Neuron (in vitro differentiated cells): Measurements from ENCODE around the gene MEMO1.

ENCODE experiments used
- H2AFZ ChIP-seq: one replicate; pipeline ENCODE4 v1.6.1; 2013; ENCODE audit warnings: low read depth, mild to moderate bottlenecking, inconsistent platforms, low read length, moderate library complexity
- H3K27me3 ChIP-seq: one replicate; pipeline ENCODE4 v1.6.1; 2013; ENCODE audit warnings: low read length; ENCODE audit not compliant: insufficient read depth
- H3K36me3 ChIP-seq: one replicate; pipeline ENCODE4 v1.6.1; 2013; ENCODE audit warnings: low read length; ENCODE audit not compliant: insufficient read depth
- H3K4me1 ChIP-seq: one replicate; pipeline ENCODE4 v1.6.1; 2013; ENCODE audit warnings: low read length; ENCODE audit not compliant: insufficient read depth
- H3K4me3 ChIP-seq: 2 replicates; pipeline ENCODE4 v1.5.1; 2013; ENCODE audit warnings: mild to moderate bottlenecking, low read length, moderate library complexity
- H3K9me3 ChIP-seq: one replicate; pipeline ENCODE4 v1.6.1; 2013; ENCODE audit warnings: low read length

Gene MEMO1

DNA sequence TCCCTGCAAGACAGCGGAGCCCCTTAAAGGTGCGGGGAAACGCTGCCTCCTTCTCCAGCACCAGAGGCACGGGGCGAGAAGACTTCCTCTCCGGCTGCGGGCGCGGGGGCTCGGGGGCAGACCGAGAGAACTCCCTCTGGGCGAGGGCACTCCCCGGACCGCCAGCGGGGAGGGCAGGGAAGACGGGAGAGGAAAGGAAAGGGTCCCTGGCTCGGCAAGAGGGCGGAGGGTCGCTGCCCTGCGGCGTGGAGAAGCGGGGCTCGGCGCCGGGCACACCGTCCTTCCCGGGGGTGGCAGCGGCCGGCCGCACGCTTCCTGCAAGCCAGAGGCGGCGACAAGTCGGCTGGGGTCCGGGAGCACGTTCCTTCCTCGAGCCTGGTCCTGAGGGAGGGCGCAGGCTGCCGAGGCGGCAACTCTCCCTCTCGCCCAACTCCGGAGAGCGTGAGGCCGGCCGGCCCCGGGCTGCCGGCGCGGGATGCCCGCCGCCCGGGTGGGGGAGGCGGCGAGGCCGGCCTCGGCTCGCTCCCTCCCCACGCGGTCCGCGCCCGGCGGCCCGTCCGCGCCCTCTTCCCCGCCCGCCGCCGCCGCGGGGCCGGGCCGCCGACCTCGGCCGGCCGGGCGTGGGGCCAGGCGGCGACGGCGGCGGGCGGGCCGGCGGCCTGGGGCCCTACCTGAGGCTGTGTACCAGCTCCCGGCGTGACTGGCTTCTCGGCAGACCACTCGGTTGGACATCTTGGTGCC, 1.1 kb downstream of the MEMO1 start:
- H3K36me3 ChIP-seq: peaks cover 3% of the 10 kb centered on the region
- H2AFZ ChIP-seq: no peak overlapping the region
- no peaks in the 10 kb centered on the region for H3K9me3 ChIP-seq
- H3K27me3 ChIP-seq: no peaks in the 10 kb centered on the region
- H3K4me1 ChIP-seq: peaks cover 20% of the 10 kb centered on the region
- peak overlapping the region; percentile 78 for H3K4me3 ChIP-seq

DNA sequence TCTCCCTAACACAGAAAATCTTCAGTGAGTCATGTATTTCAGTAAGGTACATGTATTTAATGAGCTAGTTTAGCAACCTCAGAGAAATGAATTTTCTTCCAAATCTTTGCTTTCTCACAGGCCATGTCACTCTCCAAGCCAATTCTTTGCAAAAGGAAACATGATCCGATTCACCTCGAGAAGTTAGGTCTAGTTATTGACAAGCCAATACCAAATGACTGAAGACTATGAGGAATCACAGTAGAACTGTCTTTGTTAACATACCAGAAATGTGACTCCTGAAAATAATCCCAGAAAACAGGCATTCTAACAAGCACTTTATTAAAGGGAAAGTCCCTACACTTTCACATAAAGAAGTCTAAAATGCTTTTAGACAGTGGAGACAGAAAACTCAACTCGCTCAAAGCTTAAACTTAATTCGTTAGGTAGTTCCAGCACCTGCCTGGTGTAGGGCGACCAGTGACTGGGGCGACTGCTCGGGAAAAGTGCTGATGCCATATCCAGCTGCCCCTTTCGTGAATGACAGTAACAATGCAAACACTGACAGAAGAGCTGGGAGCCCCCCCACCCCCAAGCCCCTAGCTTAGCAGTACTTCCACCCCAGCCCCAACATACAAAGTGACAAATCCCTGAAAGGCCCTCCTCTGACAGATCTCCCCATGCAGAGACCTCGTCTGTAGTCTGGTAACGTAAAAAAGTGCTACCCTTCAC, 1.8 kb downstream of the MEMO1 start:
- Histone ChIP-seq H3K9me3 (no peaks in the 10 kb centered on the region), H3K4me1 (peaks cover 20% of the 10 kb centered on the region), H3K27me3 (no peaks in the 10 kb centered on the region), H3K36me3 (peaks cover 3% of the 10 kb centered on the region), H2AFZ (no peak overlapping the region), H3K4me3 (peak overlapping the region; percentile 78)

DNA sequence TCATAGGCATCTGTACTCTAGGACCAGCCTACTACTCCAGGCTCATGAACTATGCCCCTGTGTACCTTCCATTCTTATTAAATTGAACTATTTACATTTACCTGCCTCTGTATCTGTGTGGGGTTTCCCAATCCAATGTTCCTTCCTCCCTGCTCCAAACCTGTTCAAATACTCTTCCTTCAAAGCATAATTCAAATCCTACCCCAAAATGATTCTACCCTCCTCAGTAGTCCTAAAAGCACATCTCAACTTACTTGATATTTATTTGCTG, 3.8 kb downstream of the MEMO1 start:
- H3K27me3 ChIP-seq: no peaks in the 10 kb centered on the region
- H3K9me3 ChIP-seq: no peaks in the 10 kb centered on the region
- no peak overlapping the region for H3K4me3 ChIP-seq
- no peak overlapping the region for H2AFZ ChIP-seq
- H3K4me1 ChIP-seq: peaks cover 10% of the 10 kb centered on the region
- H3K36me3 ChIP-seq: peaks cover 3% of the 10 kb centered on the region

DNA sequence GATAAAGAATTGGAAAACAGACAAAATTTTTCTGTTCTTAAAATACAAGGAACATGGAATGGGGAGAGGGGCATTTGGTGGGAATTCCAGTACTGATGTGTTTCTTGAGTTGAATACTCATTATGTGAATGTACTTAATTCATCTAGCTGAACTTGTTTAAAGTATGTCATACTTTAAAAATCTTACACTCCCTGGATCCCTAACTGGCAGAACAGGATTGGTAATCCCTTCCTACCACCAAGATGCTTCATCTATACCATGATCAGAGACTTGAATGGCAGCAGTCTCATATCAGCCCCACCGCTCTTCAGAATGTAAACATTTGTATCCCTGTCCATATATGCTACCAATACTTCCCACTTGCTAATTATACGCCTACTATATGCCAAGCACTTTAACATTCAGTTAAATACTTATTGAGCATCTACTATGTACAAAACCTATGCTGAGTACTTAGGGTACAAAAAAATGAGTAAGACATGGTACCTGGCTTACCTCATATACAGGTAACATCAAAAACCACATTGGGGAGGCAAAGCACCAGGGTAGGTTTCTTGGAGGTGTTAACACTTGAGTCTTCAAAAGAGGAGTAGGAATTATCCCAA, 5.3 kb downstream of the MEMO1 start:
- peaks cover 2% of the 10 kb centered on the region for H3K4me1 ChIP-seq
- no peak overlapping the region for H3K4me3 ChIP-seq
- no peak overlapping the region for H2AFZ ChIP-seq
- peaks cover 2% of the 10 kb centered on the region for H3K9me3 ChIP-seq
- H3K36me3 ChIP-seq: peaks cover 3% of the 10 kb centered on the region
- H3K27me3 ChIP-seq: no peaks in the 10 kb centered on the region

DNA sequence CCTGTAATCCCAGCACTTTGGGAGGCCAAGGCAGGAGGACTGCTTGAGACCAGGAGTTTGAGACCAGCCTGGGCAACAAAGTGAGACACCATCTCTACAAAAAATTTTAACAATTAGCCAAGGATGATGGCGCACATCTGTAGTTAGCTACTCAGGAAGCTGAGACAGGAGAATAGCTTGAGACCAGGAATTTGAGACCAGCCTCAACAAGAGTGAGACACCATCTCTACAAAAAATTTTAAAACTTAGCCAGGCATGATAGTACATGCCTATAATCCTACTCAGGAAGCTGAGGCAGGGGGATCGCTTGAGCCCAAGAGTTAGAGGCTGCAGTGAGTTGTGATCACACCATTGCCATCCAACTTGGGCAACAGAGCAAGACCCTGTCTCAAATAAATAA, 7.0 kb downstream of the MEMO1 start:
- Histone ChIP-seq H2AFZ (no peak overlapping the region), H3K4me1 (peaks cover 2% of the 10 kb centered on the region), H3K4me3 (no peak overlapping the region), H3K9me3 (peaks cover 2% of the 10 kb centered on the region), H3K27me3 (no peaks in the 10 kb centered on the region), H3K36me3 (peaks cover 3% of the 10 kb centered on the region)

DNA sequence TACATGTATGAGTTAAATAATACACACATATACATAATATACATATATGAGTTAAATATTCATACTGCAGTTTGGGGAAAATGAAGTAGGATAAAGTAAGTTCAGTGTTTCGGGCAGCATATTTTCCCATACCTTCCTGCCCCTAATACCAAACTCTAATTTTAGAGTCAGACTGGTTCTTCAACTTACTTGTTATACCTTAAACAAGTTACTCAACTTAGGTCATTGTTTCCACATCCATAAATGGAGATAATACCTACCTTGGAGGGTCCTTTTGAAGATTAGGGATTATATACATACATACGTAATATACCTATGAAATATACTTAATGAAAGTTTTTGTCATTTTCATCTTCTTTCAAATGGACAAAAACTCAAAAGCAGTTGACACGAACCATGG, 8.4 kb downstream of the MEMO1 start:
- Histone ChIP-seq H3K27me3 (no peaks in the 10 kb centered on the region), H3K9me3 (peaks cover 2% of the 10 kb centered on the region), H2AFZ (no peak overlapping the region), H3K36me3 (peaks cover 3% of the 10 kb centered on the region), H3K4me3 (no peak overlapping the region), H3K4me1 (peaks cover under 1% of the 10 kb centered on the region)

DNA sequence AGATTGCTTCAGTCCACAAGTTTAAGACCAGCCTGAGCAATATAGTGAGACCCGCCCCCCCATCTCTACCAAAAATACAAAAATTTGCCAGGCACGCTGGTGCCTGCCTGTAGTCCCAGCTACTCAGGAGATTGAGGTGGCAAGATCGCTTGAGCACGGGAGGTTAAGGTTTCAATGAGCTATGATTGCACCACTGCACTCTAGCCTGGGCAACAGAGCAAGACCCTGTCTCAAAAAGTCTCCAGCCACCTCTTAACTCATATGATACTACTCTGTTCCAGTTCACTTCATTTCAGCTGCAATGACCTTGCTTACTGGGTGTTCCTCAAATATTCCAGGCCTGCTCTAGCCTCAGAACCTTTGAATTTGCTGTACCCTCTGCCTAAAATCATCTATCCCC, 11.4 kb downstream of the MEMO1 start:
- Histone ChIP-seq H3K4me3 (no peak overlapping the region), H3K36me3 (no peaks in the 10 kb centered on the region), H2AFZ (no peak overlapping the region), H3K4me1 (no peaks in the 10 kb centered on the region), H3K27me3 (no peaks in the 10 kb centered on the region), H3K9me3 (peaks cover 4% of the 10 kb centered on the region)

DNA sequence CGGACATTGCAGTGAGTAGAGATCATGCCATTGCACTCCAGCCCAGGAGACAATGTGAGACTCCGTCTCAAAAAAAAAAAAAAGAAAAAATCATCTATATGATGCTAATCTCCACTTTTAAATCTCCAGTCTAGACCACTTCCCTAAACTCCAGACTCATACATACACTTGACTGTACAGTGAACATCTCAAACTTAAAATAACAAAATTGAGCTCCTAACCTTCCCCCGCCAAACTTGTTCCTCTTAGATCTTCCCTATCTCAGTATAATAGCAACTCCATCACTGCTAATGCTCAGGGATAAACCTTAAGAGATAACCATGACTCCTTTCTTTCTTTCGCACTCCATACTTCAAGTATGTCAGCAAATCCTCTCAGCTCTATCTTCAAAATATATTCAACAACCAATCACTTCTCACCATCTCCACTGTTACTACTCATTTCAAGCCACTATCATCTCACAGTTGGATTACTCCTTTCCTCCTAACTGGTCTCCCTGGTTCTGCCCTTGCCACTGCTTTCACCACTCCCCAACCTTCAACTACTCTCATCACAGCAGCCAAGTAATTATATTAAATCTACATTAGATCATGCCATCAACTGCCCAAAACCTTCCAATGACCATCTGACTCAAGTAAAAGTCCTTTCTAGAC, 12.0 kb downstream of the MEMO1 start:
- no peak overlapping the region for H3K4me3 ChIP-seq
- no peaks in the 10 kb centered on the region for H3K4me1 ChIP-seq
- no peaks in the 10 kb centered on the region for H3K36me3 ChIP-seq
- peaks cover 4% of the 10 kb centered on the region for H3K9me3 ChIP-seq
- no peaks in the 10 kb centered on the region for H3K27me3 ChIP-seq
- H2AFZ ChIP-seq: no peak overlapping the region

DNA sequence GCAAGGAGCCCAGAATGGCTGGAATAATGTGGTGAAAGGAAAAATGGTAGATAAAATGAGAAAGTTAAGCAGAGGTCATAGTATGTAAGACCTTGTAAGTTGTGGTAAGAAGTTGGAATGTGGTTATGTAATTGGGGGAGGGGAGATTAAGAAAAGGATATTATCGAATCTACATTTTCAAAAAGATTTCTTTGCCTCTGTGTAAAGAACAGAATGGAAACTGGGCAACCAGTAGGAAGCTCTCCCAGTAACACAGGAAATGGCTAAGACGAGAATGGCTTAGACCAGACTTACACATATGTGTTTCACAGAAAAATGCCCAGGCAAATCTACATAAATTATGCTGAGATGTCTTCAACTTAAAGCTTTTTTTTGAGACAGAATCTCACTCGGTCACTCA, 13.2 kb downstream of the MEMO1 start:
- no peaks in the 10 kb centered on the region for H3K27me3 ChIP-seq
- peaks cover 4% of the 10 kb centered on the region for H3K9me3 ChIP-seq
- no peaks in the 10 kb centered on the region for H3K36me3 ChIP-seq
- H3K4me3 ChIP-seq: no peak overlapping the region
- H3K4me1 ChIP-seq: no peaks in the 10 kb centered on the region
- H2AFZ ChIP-seq: no peak overlapping the region

DNA sequence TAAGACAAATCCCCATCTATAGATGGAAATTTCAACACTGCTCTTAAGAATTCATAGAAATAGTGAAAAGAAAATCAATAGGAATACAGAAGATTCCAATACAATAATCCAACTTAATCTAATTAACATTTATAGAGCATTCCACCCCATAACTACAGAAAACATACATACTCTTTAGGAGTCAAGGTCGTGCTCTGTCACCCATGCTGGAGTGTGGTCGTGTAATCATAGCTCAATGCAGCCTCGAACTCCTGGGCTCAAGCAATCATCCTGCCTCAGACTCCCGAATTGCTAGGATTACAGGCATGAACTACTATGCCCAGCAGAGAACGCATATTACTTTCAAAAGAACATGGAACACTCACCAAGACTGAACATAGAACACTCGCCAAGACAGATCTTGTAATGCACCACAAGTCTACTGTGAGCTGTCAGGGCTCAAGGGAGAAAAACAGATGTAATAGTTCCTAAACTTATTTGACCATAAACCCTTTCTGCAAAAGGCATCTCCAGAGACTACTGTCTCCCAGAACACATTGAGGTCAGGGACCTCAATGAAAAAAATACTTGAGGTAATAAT, 14.1 kb downstream of the MEMO1 start:
- Histone ChIP-seq H2AFZ (no peak overlapping the region), H3K4me3 (no peak overlapping the region), H3K9me3 (peaks cover 4% of the 10 kb centered on the region), H3K4me1 (no peaks in the 10 kb centered on the region), H3K36me3 (no peaks in the 10 kb centered on the region), H3K27me3 (no peaks in the 10 kb centered on the region)

DNA sequence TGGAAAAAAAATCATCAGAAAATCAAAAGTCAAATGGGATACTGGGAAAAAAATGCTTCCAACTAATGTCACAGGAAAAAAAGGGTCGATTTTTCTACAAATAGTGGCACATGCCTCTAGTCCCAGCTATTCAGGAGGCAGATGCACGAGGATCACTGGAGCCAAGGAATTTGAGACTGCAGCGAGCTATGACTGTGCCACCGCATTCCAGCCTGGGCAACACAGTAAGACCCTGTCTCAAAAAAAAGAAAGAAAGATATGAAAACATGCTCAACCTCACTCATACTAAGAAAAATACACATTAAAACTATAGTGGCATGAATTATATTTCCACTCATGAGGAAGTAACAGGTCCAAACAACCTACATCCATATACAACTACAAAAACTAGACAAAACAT, 17.9 kb downstream of the MEMO1 start:
- no peak overlapping the region for H3K4me3 ChIP-seq
- H3K36me3 ChIP-seq: peaks cover 2% of the 10 kb centered on the region
- H2AFZ ChIP-seq: no peak overlapping the region
- H3K9me3 ChIP-seq: peaks cover 2% of the 10 kb centered on the region
- H3K4me1 ChIP-seq: no peaks in the 10 kb centered on the region
- H3K27me3 ChIP-seq: no peaks in the 10 kb centered on the region

DNA sequence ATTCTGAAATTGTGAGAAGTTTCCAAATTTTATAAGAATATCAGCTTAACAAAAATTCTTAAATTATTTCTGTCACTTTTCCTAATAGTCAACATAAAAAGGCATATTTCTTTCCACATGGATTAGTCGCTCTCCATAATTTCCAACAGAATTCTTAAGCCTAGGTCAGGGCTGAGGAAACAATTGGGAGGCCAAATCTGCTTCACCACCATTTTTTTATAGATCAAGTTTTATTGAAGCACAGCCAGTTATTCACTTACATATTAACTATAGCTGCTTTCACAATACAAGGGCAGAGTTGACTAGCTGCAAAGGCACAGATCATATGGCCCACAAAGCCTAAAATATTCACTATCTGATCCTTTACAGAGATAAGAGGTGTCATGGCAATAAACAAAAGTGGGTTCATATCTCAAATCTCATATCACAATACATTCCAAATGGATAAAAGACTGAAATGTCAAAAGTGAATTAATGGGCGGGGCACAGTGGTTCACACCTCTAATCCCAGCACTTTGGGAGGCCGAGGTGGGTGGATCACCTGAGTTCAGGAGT, 18.7 kb downstream of the MEMO1 start:
- no peak overlapping the region for H3K4me3 ChIP-seq
- no peaks in the 10 kb centered on the region for H3K27me3 ChIP-seq
- no peak overlapping the region for H2AFZ ChIP-seq
- H3K4me1 ChIP-seq: no peaks in the 10 kb centered on the region
- peaks cover 2% of the 10 kb centered on the region for H3K36me3 ChIP-seq
- H3K9me3 ChIP-seq: peaks cover 2% of the 10 kb centered on the region

DNA sequence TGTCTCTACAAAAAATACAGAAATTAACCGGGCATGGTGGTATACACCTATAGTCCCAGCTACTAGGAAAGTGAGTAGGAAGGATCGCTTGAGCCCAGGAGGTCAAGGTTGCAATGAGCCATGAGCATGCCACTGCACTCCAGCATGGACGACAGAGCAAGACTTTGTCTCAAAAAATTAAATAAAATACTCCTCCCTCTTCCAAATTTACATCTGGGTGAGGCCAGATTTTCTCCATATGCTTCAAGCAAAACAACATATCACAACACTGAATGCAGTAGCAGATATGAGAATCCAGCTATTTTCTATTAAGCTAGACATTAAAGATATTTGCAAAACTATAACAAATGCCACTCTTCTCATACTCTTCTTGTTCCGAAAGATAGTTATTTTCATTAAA, 20.9 kb downstream of the MEMO1 start:
- H3K4me3 ChIP-seq: no peak overlapping the region
- H3K4me1 ChIP-seq: no peaks in the 10 kb centered on the region
- H3K36me3 ChIP-seq: peaks cover 2% of the 10 kb centered on the region
- H3K9me3 ChIP-seq: no peaks in the 10 kb centered on the region
- no peaks in the 10 kb centered on the region for H3K27me3 ChIP-seq
- H2AFZ ChIP-seq: no peak overlapping the region
